Vagina (tissue), 2 donors: Measurements from ENCODE around the gene ZNF438. TPM values are rescaled to one million over a fixed set of nuclear protein-coding genes. Genes with fewer than 3 reads are reported as not detected.

Experiments used
- DNase-seq, 2 donors: peaks; one replicate each; pipeline ENCODE4 v3.0.0-alpha.2; 2017; ENCODE audit errors: extremely low spot score in 2 of 2
- H3K27ac ChIP-seq: fragments of 200-600 bp; sonication (generic); one replicate; pipeline ENCODE4 v1.5.1; 2019
- H3K27me3 ChIP-seq: fragments of 200-600 bp; sonication (generic); one replicate; pipeline ENCODE4 v1.5.1; 2019
- H3K36me3 ChIP-seq, 2 donors: fragments of 200-600 bp; sonication (generic); one replicate each; pipeline ENCODE4 v1.5.1; 2017 to 2019
- H3K4me1 ChIP-seq: fragments of 200-600 bp; sonication (generic); one replicate; pipeline ENCODE4 v1.5.1; 2019
- H3K4me3 ChIP-seq, 2 donors: fragments of 200-600 bp; sonication (generic); 1 replicate in 1 of 2; 2 replicates in 1 of 2; pipeline ENCODE4 v1.5.1; 2016 to 2019
- H3K9me3 ChIP-seq: fragments of 200-600 bp; sonication (generic); one replicate; pipeline ENCODE4 v1.5.1; 2019
- POLR2A ChIP-seq, 2 donors: fragments of 450-650 bp; IDR thresholded peaks; one replicate each; pipeline ENCODE4 v1.6.1; 2017; ENCODE audit warnings: antibody characterized with exemption in 2 of 2, mild to moderate bottlenecking in 2 of 2, moderate library complexity in 2 of 2
- POLR2AphosphoS5 ChIP-seq, 2 donors: sonication (generic); formaldehyde crosslinking; IDR thresholded peaks; one replicate each; pipeline ENCODE4 v1.9.0; 2017; ENCODE audit warnings: antibody characterized with exemption in 2 of 2, mild to moderate bottlenecking in 2 of 2, low read depth in 1 of 2; ENCODE audit not compliant: insufficient read depth in 1 of 2
- intact Hi-C: fragments of 100-400 bp; cut with DNase I; formaldehyde crosslinking; loops from one replicate; pipeline ENCODE4 v1.15.1; 2023
- total RNA-seq: library from RNA; depleted of rRNA; stranded (reverse); fragments of >200 nt; gene quantifications from one replicate; pipeline ENCODE4 v1.2.3, GENCODE V29; 2016
- TF ChIP-seq, protein P1 (sequence below), 3 experiments: fragments of 450-650 bp in 2 of 3; fragments of 200-600 bp in 1 of 3; sonication (generic) in 1 of 3; IDR thresholded peaks; one replicate each; pipeline ENCODE4 v1.5.1; 2017 to 2019; ENCODE audit warnings: antibody characterized with exemption in 3 of 3, mild to moderate bottlenecking in 2 of 3, moderate library complexity in 2 of 3

The ZNF438 gene
- total RNA-seq, 1 donor from 2014 or later: 11.8 TPM

DNA sequence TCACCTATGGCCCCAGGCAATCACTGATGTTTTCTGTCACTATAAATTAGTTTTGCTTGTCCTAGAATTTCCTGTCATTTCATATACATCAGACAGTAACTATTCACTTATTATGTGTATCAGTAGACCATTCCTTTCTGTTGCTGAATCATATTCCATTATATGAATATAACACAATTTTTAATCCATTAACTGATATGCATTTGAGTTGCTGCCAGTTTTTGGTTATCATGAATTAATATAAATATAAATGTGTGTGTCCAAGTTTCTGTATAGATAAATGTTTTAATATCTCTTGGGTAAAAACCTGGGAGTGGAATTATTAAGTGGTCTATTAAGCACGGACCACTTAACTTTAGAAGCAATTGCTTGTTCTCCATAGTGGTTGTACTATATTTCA lies 143.8 kb downstream of the ZNF438 start:
- H3K27ac ChIP-seq: no peak overlapping the region
- no peaks in the 10 kb centered on the region for H3K9me3 ChIP-seq
- no peaks in the 10 kb centered on the region for H3K36me3 ChIP-seq
- H3K4me3 ChIP-seq: no peak overlapping the region
- intact Hi-C loops: no loop called here
- H3K27me3 ChIP-seq: no peaks in the 10 kb centered on the region
- H3K4me1 ChIP-seq: no peaks in the 10 kb centered on the region
- TF ChIP-seq, protein P1, sequence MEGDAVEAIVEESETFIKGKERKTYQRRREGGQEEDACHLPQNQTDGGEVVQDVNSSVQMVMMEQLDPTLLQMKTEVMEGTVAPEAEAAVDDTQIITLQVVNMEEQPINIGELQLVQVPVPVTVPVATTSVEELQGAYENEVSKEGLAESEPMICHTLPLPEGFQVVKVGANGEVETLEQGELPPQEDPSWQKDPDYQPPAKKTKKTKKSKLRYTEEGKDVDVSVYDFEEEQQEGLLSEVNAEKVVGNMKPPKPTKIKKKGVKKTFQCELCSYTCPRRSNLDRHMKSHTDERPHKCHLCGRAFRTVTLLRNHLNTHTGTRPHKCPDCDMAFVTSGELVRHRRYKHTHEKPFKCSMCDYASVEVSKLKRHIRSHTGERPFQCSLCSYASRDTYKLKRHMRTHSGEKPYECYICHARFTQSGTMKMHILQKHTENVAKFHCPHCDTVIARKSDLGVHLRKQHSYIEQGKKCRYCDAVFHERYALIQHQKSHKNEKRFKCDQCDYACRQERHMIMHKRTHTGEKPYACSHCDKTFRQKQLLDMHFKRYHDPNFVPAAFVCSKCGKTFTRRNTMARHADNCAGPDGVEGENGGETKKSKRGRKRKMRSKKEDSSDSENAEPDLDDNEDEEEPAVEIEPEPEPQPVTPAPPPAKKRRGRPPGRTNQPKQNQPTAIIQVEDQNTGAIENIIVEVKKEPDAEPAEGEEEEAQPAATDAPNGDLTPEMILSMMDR (IDR thresholded peaks at IDR 0.05): no peak
- TF ChIP-seq POLR2AphosphoS5 (IDR thresholded peaks at IDR 0.05; ENCODE audit: insufficient read depth in 1 of 2, low read depth in 1 of 2): no peak
- no peak for TF ChIP-seq POLR2A (IDR thresholded peaks at IDR 0.05)
- no peak for DNase-seq

DNA sequence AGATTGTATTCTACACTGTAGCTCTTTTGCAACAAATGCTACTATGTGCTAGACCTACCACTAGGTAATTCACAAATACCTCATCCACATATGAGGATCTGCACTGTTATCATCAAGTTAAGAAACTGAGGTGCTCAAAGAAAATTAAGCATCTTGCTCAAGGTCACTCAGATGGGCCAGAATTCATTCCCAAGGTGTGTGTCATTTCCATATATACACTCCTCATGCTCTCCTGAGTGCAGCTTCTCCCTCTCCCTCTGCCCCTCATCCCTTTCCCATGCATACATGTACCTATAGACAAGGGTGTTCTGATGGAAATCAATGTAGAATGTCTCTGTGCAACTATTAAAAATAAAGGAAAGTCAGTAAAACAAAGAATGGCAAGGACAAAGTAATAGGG lies 146.2 kb downstream of the ZNF438 start:
- Histone ChIP-seq H3K4me3 (no peak overlapping the region), H3K9me3 (no peaks in the 10 kb centered on the region), H3K27me3 (no peaks in the 10 kb centered on the region), H3K4me1 (no peaks in the 10 kb centered on the region), H3K36me3 (no peaks in the 10 kb centered on the region), H3K27ac (no peak overlapping the region)
- TF ChIP-seq POLR2A (IDR thresholded peaks at IDR 0.05): no peak
- DNase-seq: no peak
- intact Hi-C loops: no loop called here

DNA sequence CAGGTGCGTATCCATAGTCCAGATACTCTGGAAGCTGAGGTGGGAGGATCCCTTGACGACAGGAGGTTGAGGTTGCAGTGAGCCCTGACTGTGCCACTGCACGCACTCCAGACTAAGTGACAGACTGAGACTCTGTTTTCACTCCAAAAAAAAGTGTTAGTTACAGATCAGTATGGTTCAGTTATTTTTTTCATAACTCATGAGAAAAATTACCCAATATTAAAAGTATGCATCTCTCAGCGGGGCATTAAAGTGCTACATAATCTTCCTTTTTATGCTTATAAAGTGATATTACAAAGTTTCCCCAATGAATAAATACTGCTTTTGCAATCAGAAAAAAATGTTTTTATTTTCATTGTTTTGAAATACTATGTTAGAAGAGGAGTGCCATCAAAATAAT lies 147.9 kb downstream of the ZNF438 start:
- H3K27me3 ChIP-seq: no peaks in the 10 kb centered on the region
- TF ChIP-seq POLR2A (IDR thresholded peaks at IDR 0.05) (no peak), POLR2AphosphoS5 (IDR thresholded peaks at IDR 0.05; ENCODE audit: insufficient read depth in 1 of 2, low read depth in 1 of 2) (no peak)
- TF ChIP-seq, protein P1 (IDR thresholded peaks at IDR 0.05): no peak
- DNase-seq: no peak
- H3K9me3 ChIP-seq: no peaks in the 10 kb centered on the region
- no peaks in the 10 kb centered on the region for H3K36me3 ChIP-seq
- no peaks in the 10 kb centered on the region for H3K4me1 ChIP-seq
- H3K27ac ChIP-seq: no peak overlapping the region
- no peak overlapping the region for H3K4me3 ChIP-seq
- intact Hi-C loops: no loop called here

DNA sequence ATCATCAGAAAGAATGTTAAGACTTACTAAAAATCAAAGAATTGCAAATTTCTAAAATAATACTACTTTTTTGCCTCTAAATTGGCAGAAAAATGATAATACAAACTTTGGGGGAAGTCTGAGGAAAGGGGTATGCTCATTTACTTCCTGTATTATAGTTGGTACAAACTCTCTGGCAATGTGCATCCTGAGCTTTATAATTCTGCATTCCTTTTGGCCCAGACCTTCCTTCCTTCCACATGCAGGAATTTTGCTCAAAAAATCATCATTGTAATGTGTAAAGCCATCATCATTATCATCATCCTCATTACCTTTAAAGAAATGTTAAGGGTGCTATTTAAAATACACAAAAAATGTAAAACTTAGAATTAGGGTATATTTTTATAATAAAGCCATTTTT lies 148.5 kb downstream of the ZNF438 start:
- TF ChIP-seq, protein P1 (IDR thresholded peaks at IDR 0.05): no peak
- Histone ChIP-seq H3K27me3 (no peaks in the 10 kb centered on the region), H3K4me3 (no peak overlapping the region), H3K27ac (no peak overlapping the region), H3K9me3 (no peaks in the 10 kb centered on the region), H3K4me1 (no peaks in the 10 kb centered on the region), H3K36me3 (no peaks in the 10 kb centered on the region)
- DNase-seq: no peak
- intact Hi-C loops: no loop called here

DNA sequence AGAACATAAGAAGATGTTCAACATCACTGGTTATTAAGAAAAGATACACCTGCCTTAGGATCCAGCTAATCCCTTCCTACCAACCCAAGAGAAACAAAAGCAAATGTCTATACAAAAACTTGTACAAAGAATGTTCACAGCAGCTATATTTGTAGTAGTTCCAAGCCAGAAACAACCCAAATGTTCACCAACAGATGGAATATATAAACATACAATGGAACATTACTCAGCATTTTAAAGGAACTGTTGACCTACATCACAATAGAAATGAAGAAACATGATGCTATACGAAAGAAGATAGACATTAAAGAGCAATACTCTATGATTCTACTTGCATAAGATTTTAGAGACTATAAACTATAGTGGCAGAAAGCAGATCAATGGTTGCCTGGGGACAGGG lies 149.4 kb downstream of the ZNF438 start:
- Histone ChIP-seq H3K27me3 (no peaks in the 10 kb centered on the region), H3K9me3 (no peaks in the 10 kb centered on the region), H3K4me1 (no peaks in the 10 kb centered on the region), H3K36me3 (no peaks in the 10 kb centered on the region), H3K4me3 (no peak overlapping the region), H3K27ac (no peak overlapping the region)
- no peak for TF ChIP-seq POLR2AphosphoS5 (IDR thresholded peaks at IDR 0.05; ENCODE audit: insufficient read depth in 1 of 2, low read depth in 1 of 2)
- TF ChIP-seq, protein P1 (IDR thresholded peaks at IDR 0.05): no peak
- no peak for TF ChIP-seq POLR2A (IDR thresholded peaks at IDR 0.05)
- DNase-seq: no peak
- intact Hi-C loops: no loop called here

DNA sequence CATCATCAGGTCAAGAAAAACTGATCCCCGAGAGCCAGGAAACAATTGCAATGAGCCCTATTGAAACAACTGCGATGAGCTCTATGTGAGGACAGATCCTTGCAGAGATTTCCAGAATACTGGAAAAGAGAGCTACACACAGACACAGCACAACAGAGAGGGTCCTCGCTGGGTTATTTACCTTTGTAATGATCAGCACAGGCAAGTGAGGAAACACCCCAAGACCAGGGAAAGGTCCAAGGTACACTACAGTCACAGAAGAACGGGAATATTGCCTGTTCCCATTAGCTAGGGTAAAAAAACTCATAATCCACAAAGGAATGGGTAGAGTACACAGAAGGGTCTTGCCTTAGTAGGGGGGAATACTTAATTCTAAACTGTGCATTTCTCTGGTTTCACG lies 152.7 kb downstream of the ZNF438 start:
- no peak for DNase-seq
- Histone ChIP-seq H3K27me3 (no peaks in the 10 kb centered on the region), H3K9me3 (no peaks in the 10 kb centered on the region), H3K4me3 (no peak overlapping the region), H3K36me3 (no peaks in the 10 kb centered on the region), H3K27ac (no peak overlapping the region), H3K4me1 (no peaks in the 10 kb centered on the region)
- TF ChIP-seq POLR2A (IDR thresholded peaks at IDR 0.05) (no peak), POLR2AphosphoS5 (IDR thresholded peaks at IDR 0.05; ENCODE audit: insufficient read depth in 1 of 2, low read depth in 1 of 2) (no peak)
- TF ChIP-seq, protein P1 (IDR thresholded peaks at IDR 0.05): no peak
- intact Hi-C loops: no loop called here
